Ovary (tissue), 9 donors: ENCODE measurements around the gene KLK7. TPM values are rescaled to one million over a fixed set of nuclear protein-coding genes. Genes with fewer than 3 reads are reported as not detected.

Experiments used
- DNase-seq, 5 donors: peaks; one replicate each; pipeline ENCODE4 v3.0.0-alpha.2; 2019 to 2020
- H3K27ac ChIP-seq, 2 donors: fragments of 200-600 bp; one replicate each; pipeline versions ENCODE4 v1.5.1 to v1.8.0; 2019 to 2022
- H3K27me3 ChIP-seq: fragments of 200-600 bp; one replicate; pipeline ENCODE4 v1.8.0; 2022
- H3K36me3 ChIP-seq: fragments of 200-600 bp; sonication (generic); one replicate; pipeline ENCODE4 v1.5.1; 2019
- H3K4me1 ChIP-seq: one replicate; pipeline ENCODE4 v1.8.1; 2013; ENCODE audit warnings: mild to moderate bottlenecking, moderate library complexity; ENCODE audit not compliant: insufficient read depth
- H3K4me3 ChIP-seq: fragments of 200-600 bp; sonication (generic); one replicate; pipeline ENCODE4 v1.5.1; 2017
- H3K9me3 ChIP-seq, 2 donors: fragments of 200-600 bp in 1 of 2; sonication (generic) in 1 of 2; one replicate each; pipeline versions ENCODE4 v1.5.1 to v1.8.1; 2013 to 2019; ENCODE audit warnings: mild to moderate bottlenecking in 1 of 2, moderate library complexity in 1 of 2
- EP300 ChIP-seq: sonication (generic); formaldehyde crosslinking; IDR thresholded peaks from one replicate; pipeline ENCODE4 v1.6.1; 2017; ENCODE audit warnings: antibody characterized with exemption
- POLR2A ChIP-seq: fragments of 450-650 bp; IDR thresholded peaks from one replicate; pipeline ENCODE4 v1.6.1; 2017; ENCODE audit warnings: antibody characterized with exemption, mild to moderate bottlenecking, moderate library complexity
- WGBS, 3 donors: extraction: QIAGEN DNeasy Blood & Tissue Kit in 1 of 3; methylation state at CpG; one replicate each; pipeline versions ENCODE4 v1.1.5 to v1.1.7; 2013 to 2017; 5-methylcytosine and 5-hydroxymethylcytosine counted together
- intact Hi-C, 4 donors: fragments of 100-400 bp; cut with DNase I; formaldehyde crosslinking; loops; one replicate each; pipeline versions ENCODE4 v1.11.0 to v1.15.1; 2022 to 2023
- polyA plus RNA-seq, 2 donors: library from polyadenylated mRNA; stranded (reverse); fragments of 200-250 nt in 1 of 2; fragments of 350-450 nt in 1 of 2; fragmentation: Illumina TruSeq in 1 of 2; extraction: RNeasy Lipid Tissue Mini Kit (QIAGEN cat#74804) in 1 of 2; gene quantifications; one replicate each; pipeline ENCODE4 v1.2.3, GENCODE V29; 2013 to 2014
- total RNA-seq, 7 donors: library from RNA; depleted of rRNA in 2 of 7; stranded (reverse); fragments of >200 nt in 2 of 7; fragmentation: NEBNext Ultra II Directional in 3 of 7; extraction: Animal tissue kit (Norgen Biotek cat#: 25700) in 3 of 7; gene quantifications; one replicate each; pipeline versions ENCODE4 v1.1.0 to v1.2.4, GENCODE V29; 2016 to 2023
- TF ChIP-seq, protein P1 (sequence below), 3 donors: fragments of 450-650 bp in 2 of 3; fragments of 200-600 bp in 1 of 3; IDR thresholded peaks; one replicate each; pipeline versions ENCODE4 v1.5.1 to v1.8.0; 2016 to 2022; ENCODE audit warnings: antibody characterized with exemption in 3 of 3, mild to moderate bottlenecking in 1 of 3
- donor health status: DM: no; HTN: no; CAD: no; lungs with moderate emphysema.
- donor health status: DM: no; HTN: no; CAD: no.
- donor health status: Bipolar disorder and iron deficiency.
- donor health status: DM: yes; HTN: yes; CAD: no.
- donor health status: DM: no; HTN: no; CAD: no.
- donor health status: DM: yes; HTN: yes; CAD: no.

The KLK7 gene
- total and polyA plus RNA-seq, 9 donors = 0.05 to 59.6 (median 0.97) TPM; not detected in 4

DNA sequence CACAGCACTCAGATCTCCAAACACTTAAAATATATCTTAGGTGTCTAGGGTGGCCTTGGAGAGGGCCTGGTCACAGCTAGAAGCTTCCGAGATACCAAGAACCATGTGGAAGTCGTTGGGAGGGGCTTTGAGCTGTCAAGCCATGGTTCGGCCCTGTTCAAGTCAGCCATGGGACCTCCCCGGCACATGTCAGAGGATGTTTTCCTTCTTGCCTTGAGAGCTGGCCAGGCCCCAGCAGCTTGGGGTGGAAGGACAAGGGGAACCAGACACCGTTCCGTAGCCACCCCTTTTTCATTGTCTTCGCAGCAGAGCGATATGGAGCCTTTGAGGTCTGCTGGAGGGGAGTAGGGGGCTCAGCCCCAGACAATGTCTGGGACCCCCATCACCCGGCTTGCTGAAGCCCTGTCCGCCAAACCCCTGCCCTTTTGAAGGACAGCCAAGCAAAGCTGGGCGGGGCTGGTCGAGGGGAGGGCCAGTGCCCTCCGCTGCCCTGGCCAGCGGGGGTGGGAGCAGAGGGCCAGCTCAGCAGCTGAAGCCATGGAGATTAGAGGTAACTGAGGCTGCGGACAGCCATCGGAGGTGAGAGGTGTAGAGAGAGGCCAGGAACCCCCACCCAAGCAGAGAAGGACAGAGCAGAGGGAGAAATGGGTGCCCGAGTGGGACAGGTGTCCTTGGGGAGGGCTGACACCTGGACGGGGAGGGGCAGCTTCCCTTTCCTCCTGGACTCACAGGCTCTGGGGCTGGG is 42.3 kb upstream of the KLK7 start:
- H3K27me3 ChIP-seq = no peaks in the 10 kb centered on the region
- no peaks in the 10 kb centered on the region for H3K9me3 ChIP-seq
- no peak overlapping the region for H3K4me3 ChIP-seq
- peaks cover 9% of the 10 kb centered on the region for H3K4me1 ChIP-seq
- TF ChIP-seq POLR2A (no peak), EP300 (no peak)
- TF ChIP-seq, protein P1, sequence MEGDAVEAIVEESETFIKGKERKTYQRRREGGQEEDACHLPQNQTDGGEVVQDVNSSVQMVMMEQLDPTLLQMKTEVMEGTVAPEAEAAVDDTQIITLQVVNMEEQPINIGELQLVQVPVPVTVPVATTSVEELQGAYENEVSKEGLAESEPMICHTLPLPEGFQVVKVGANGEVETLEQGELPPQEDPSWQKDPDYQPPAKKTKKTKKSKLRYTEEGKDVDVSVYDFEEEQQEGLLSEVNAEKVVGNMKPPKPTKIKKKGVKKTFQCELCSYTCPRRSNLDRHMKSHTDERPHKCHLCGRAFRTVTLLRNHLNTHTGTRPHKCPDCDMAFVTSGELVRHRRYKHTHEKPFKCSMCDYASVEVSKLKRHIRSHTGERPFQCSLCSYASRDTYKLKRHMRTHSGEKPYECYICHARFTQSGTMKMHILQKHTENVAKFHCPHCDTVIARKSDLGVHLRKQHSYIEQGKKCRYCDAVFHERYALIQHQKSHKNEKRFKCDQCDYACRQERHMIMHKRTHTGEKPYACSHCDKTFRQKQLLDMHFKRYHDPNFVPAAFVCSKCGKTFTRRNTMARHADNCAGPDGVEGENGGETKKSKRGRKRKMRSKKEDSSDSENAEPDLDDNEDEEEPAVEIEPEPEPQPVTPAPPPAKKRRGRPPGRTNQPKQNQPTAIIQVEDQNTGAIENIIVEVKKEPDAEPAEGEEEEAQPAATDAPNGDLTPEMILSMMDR (IDR thresholded peaks at IDR 0.05) = no peak
- peak overlapping the region in 1 of 2 donors; percentile 29 for H3K27ac ChIP-seq
- peak; percentile 54 to 77 (median 66) for DNase-seq
- H3K36me3 ChIP-seq = no peaks in the 10 kb centered on the region
- 20 to 31% (median 30%) methylated on average over 18 of the region's 18 CpGs for WGBS, 3 donors
- intact Hi-C loops = no loop called here

DNA sequence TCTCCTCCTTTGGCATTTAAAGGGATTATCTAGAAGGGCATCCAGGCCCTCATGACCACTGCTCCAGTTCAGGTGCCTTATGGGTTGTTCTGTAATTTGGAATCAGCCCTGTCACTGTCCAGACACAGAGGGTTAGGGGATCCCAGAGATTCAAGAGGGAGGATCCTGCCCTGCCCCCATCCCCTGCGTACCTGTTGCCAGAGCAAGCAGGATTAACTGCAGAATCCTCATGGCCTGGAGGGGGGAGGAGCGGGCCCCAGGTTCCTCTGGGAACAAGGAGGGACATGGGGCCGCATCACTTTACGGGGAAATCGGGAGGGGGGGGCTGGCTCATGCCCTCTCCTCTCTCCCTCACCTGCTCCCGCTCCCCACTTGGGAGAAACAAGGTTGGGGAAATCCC is 41.7 kb upstream of the KLK7 start:
- Histone ChIP-seq H3K4me1 (peaks cover 9% of the 10 kb centered on the region), H3K4me3 (no peak overlapping the region), H3K36me3 (no peaks in the 10 kb centered on the region), H3K27me3 (no peaks in the 10 kb centered on the region), H3K27ac (peak overlapping the region in 1 of 2 donors; percentile 29), H3K9me3 (no peaks in the 10 kb centered on the region)
- DNase-seq = peak in 1 of 5 donors; percentile 38
- TF ChIP-seq, protein P1 (IDR thresholded peaks at IDR 0.05) = no peak
- TF ChIP-seq POLR2A (no peak), EP300 (no peak)
- WGBS, 3 donors = 65 to 72% (median 72%) methylated on average over 6 of the region's 6 CpGs
- intact Hi-C loops = no loop called here

DNA sequence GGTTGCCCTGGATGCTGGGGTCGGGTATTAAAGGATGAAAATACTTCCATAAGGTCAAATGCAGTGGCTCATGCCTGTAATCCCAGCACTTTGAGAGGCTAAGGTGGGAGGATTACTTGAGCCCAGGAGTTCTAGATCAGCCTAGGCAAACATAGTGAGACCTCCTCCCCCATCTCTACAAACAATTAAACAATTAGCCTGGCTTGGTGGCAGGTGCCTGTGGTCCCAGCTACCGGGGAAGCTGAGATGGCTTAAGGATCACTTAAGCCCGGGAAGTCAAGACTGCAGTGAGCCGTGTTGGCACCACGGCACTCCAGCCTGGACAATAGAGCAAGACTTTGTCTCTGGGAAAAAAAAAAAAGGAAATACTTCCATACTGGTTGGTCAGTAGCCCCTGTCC is 41.2 kb upstream of the KLK7 start:
- intact Hi-C loops = loop anchor here in 2 of 4 donors (5.0 kb wide), 2 partner anchors 67 to 142 kb away; no protein-coding TSS in a partner anchor

DNA sequence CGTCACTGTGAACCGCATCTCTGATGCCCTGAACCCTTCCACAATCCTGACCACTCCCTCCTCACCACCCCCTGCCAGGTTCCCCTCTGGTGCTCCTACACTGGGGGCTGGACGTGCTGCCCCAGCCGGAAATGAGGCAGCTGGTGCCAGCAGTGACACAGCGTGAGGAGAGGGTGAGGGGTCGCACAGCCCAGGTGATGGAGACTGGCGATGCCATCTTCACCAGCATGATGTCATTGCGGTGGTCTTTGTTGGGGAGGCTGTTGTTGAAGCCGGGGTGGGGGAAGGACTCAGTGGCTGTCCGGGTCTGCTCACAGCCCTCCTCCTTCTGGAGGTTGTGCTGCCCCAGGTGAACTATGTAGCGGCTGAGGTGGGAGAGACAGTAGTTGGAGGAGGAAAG is 40.2 kb upstream of the KLK7 start:
- peak in 1 of 5 donors; percentile 35 for DNase-seq
- Histone ChIP-seq H3K4me1 (peaks cover 12% of the 10 kb centered on the region), H3K4me3 (no peak overlapping the region), H3K27ac (no peak overlapping the region), H3K36me3 (no peaks in the 10 kb centered on the region), H3K27me3 (no peaks in the 10 kb centered on the region), H3K9me3 (no peaks in the 10 kb centered on the region)
- WGBS, 3 donors = 60 to 62% (median 60%) methylated on average over 11 of the region's 11 CpGs
- intact Hi-C loops = loop anchor here in 2 of 4 donors (2.0 to 5.0 kb wide), 3 partner anchors 68 to 143 kb away; no protein-coding TSS in a partner anchor
- TF ChIP-seq EP300 = no peak
- TF ChIP-seq, protein P1 (IDR thresholded peaks at IDR 0.05) = no peak
- TF ChIP-seq POLR2A = no peak

More for the DNA sequence above, 41.2 kb upstream of the KLK7 start:
- Histone ChIP-seq H3K4me1 (peaks cover 12% of the 10 kb centered on the region), H3K36me3 (no peaks in the 10 kb centered on the region), H3K27ac (no peak overlapping the region), H3K9me3 (no peaks in the 10 kb centered on the region), H3K27me3 (no peaks in the 10 kb centered on the region), H3K4me3 (no peak overlapping the region)
- peak in 1 of 5 donors; percentile 9 for DNase-seq
- 69 to 75% (median 73%) methylated on average over 5 of the region's 5 CpGs for WGBS, 3 donors
- TF ChIP-seq, protein P1 (IDR thresholded peaks at IDR 0.05) = no peak
- TF ChIP-seq POLR2A = no peak
- TF ChIP-seq EP300 = no peak
